HK-2 (cell line): ENCODE results near the gene PTH2.

ENCODE experiments used
- DNase-seq: peaks from one replicate; pipeline ENCODE4 v3.0.0-alpha.2; 2018; ENCODE audit not compliant: unreplicated experiment

Gene PTH2

GRCh38 chr19:49411681-49412326 is 11.4 kb downstream of the PTH2 start:
- no peak for DNase-seq

GRCh38 chr19:49409441-49410029 is 13.7 kb downstream of the PTH2 start:
- DNase-seq: no peak

- peak; percentile 71 for DNase-seq
Observed at GRCh38 chr19:49408816-49409440, 14.3 kb downstream of the PTH2 start.

DNA sequence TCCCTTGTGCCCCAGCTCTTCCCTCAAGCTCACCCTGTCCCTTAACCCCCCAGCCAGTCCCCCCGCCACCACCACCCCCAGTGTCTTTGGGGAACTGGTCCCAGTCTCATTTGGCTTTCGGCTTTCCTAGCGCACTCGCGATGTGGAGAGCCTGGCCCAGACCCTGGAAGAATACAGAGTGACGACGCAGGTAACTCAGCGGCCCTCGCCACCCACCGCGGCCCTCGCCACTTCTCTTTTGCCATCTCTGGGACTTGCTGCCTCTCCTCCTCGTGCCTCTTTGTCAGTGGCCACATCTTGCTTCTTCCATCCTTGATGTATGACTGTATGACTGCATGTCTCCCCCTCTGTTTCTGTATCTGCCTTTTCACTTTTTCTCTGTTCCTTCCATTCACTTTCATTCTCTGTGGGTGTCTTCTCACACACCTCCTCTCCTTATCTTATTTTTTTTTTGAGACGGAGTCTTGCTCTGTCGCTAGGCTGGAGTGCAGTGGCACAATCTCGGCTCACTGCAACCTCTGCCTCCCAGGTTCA is 15.7 kb downstream of the PTH2 start:
- no peak for DNase-seq

DNA sequence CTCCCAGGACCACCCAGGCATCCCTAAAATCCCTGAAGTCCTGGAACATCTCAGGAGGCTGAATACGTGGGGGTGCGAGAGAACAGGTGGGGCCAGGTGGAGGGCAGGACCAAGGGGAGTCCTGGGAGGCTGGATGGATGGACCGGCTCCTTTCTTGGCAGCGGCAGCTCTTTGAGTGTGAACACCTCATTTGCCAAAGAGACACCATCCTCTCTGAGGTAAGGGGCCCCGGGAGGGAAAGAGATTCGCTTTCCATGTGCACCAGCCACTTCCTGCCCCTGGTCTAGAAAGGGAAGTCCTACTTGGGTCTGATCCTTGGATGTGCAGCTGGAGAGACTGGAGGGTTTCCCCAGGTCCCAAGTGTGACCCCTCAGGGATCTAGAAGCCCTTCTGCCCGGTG is 16.2 kb downstream of the PTH2 start:
- no peak for DNase-seq

DNA sequence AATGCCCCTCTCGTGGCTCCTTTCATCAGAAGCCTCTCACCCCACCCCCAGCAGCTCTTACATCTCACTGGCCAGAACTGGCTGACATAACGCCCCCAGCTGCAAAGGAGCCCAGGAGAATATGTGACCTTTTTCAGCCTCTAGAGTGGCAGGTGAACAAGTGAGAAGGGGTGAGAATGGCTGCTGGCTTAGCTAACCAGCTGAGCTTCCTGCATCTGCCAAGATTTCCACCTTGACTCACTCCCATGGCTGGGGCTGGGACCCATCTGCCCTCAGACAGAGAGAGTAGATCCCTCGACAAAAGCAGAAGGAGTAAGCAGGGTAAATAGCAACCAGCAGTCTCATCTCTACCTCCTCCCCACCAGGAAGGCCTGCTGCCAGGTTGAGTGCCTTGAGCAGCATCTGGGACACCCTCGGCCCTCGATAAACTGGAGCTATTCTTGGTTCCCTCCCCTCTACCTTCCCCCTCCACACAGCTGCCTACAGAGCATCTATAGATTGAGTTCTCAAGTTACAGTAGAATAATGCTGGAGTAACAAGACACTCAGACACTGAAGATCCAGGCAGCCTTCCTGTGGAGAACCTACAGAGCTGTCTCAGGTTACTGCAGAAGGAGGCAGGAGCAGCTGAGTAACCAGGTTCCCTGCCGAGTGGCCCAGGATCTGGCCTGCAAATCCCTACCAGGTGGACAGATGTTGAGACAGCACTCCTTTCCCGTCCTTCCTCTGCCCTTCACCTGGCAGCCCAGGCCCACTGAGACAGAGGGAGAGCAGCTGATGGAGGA is 19.6 kb downstream of the PTH2 start:
- DNase-seq: no peak

- DNase-seq: no peak
Observed at GRCh38 chr19:49400029-49400428, 23.2 kb downstream of the PTH2 start.

GRCh38 chr19:49398931-49399330 is 24.3 kb downstream of the PTH2 start:
- no peak for DNase-seq

DNA sequence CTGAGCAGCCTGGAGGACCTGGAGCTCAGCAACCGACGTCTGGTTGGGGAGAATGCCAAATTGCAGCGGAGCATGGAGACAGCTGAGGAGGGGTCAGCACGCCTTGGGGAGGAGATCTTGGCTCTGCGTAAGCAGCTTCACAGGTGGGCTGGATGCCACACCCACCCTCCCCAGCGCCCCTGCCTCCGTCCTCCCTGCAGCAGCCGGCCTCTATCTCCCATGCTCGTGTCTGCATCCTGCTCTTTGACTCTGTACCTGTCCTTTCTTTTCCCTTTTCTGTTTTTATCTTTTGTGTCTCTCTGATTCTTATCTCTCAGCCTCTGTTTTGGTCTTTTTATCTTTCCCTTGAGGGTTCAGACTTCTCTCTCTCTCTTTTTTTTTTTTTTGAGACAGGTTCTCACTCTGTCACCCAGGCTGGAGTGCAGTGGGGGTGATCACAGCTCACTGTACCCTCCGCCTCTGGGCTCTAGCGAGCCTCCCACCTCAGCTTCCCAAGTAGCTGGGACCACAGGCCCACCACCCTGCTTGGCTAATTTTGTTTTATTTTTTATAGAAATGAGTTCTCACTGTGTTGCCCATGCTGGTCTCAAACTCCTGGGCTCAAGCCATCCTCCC is 25.1 kb downstream of the PTH2 start:
- no peak for DNase-seq

DNA sequence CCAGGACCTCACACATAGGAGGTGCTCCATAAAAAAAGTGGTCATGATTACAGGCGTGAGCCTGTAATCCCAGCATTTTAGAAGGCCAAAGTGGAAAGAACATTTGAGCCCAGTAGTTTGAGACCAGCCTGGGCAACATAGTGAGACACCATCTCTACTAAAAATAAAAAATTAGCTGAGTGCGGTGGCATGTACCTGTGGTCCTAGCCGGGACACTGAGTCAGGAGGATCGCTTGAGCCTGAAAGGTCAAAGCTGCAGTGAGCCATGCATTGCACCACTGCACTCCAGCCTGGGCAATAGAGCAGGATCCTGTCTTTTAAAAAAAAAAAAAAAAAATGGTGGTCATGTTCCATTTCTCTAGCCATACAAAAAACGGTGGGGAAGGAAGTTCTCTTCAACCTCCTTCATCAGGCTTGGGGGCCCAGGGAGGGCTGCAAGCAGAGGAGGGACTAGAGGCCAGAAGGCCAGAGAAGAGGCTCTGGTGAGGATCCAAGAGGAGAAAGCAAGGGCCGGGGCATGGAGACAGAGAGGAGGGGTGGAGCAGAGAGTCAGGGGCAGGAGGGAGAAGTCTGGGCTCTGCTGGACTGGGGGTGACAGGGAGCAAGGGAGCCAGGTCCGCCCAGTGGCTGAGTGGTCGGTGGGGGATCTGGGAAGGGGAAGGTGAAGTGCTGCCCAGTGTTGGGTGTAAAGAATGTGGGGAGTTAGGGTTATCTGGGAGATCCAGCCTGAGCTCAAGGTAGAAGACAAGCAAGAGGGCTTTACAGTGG is 26.3 kb downstream of the PTH2 start:
- DNase-seq: no peak

DNA sequence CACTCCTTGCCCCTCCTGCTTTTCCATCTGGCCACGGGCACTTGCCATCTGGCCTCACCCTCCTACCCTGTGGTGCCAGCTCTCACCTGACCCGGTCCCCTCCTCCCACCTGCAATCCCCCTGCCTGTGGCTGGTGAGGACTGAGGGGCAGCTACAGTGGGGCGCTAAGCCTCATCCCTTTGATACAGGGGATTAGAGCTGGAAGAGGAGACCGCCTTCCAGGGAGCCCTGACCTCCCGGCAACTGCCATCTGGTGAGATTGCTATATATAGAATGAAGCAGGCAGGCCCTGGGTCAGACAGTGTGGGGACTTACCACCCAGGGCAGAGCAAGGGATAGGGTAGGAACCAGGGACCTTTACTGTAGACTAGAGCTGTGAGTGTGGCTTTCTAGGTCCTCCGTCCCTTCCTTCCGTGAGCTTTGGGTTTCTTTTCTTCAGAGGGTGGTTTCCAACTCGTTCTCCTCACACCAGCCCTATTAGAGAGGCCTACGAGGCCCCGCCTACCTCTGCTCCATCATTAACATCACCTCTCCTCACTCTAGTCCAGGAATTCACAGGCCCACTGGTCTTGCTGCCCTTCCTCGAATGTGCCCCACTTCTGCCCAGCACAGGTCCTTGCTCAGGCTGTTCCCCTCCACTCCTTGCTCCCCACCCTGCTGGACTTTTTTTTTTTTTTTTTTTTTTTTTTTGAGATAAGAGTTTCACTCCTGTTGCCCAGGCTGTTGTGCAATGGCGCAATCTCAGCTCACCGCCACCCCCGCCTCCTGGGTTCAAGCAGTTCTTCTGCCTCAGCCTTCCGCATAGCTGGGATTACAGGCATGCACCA is 27.4 kb downstream of the PTH2 start:
- no peak for DNase-seq

DNA sequence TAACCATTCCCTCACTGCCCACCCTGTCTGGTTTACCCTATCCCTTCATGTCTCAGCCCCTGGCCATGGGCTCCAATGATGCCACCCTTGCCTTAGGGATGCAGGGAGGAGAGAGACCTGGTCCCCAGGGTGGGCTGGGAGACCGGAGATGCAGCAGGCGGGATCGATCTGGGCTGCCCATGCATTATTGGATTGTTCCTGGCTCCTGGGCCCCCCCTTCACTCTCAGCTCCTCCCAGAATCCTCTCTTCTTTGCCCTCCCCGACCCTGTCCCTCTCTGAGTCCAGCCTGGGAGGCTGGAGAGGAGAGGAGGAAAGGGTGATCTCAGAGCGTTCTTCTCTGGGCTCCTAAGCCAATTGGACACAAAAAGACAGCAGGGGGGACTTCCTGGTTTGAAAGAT is 29.4 kb downstream of the PTH2 start:
- DNase-seq: no peak

DNA sequence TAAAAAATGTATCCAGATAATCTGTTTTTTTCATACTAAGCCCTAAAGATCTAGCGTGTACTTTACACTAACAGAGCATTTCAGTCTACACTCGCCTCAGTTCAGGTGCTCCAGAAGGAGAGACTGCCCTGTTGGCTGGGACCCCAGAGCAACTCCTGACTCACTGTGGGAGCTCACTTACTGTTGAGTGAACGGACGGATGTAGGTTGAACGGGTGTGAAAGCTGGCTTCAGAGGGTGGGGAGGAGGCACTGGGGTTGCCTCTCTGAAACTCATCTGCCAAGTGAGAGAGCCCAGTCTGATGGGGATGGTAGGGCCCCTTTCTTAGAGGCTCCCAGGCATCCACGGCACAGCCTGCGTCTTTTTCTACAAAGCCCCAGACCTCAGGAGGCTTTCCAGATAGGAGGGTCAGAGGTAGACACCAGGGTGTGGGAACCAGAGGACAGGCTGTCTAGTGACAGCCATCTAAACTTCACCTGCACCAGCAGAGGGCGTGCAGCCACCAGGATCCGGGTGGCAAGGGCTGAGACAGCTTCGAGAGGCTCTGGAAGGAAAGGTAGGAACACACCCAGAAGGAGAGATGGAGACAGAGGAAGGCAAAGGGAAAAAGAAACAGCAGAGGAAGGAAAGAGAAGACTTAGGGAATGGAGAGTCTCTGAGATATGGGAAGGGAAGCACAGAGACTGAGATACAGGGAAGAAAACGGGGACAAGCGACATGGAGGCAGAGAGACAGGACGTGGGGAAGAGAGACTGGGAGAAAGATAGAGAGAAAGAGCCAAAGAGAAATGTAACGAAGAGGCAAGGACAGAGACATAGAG is 31.5 kb downstream of the PTH2 start:
- peak; percentile 72 for DNase-seq

DNA sequence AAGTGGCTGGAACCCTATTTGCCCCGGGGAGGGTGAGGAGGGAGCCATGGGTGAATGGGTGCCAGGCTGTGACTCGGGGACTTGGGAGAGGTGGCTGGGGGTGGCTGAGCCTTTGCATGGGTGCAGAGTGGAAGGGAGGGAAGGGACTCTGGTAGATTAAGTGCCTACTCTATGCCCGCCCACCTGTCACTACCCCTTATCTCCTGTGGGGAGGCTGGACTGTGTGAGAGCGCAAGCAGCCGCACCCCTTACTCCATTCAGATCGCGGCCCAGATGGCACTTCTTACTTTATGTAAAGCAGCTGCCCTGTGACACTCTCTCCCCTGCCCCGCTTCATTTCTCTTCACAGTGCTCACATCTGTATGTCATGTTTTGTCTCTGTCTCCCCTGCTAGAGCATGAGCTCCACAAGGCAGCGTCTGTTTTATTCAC is 32.3 kb downstream of the PTH2 start:
- no peak for DNase-seq

DNA sequence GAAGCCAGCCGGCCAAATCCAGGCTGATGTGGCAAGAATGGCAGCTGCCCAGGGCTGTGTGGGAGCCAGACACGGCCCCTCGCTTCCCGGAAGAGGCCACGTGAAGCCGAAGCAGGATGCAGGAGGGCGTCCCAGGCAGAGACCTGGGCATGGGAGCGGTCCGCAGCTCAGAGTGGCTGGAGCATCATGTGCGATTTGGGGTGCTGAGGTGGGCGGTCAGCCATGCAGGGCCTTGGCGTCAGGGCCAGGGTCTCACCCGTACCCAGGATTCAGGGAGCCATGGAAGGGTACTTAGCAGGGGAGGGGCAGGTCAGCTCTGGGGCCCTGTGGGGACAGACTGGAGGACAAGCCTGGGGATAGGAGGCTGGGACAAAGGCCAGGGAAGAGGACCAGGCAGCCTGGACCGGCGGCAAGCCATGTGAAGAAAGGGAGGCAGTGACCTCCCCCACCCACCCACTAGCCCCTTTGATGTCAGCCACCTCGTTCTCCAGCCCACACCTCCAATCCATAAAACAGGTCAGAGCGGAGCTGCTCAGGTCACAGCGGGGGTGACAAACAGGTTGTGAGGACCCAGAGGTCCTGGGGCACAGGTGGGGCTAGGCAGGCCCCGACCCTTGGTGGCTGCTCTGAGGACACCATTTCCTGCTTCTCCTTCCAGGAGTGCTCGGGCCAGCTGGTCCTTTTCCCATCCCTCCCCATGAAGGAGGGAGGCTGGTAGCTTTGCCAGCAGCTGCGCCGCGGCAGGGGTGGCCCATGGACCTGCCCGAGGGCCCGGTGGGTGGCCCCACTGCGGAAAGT is 32.9 kb downstream of the PTH2 start:
- no peak for DNase-seq

DNA sequence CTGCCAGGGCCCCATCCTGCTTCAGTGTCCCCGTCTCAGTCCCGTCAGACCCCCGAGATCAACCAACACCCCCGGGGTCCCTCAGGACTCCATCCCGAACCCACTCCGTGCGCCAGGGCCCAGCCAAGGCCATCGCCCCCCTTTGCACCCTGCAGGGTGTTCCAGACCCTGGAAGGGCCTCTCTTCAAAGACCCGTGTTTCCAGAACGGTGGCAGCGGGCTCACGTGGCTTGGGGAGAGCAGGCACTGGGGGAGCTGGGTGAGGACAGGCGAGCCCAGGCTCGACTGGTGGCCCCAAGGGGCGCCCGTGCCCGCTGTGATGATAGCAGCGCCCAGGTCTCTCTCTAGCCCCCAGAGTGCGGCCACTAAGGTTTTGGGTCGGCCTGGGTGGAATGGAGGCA is 33.8 kb downstream of the PTH2 start:
- no peak for DNase-seq

DNA sequence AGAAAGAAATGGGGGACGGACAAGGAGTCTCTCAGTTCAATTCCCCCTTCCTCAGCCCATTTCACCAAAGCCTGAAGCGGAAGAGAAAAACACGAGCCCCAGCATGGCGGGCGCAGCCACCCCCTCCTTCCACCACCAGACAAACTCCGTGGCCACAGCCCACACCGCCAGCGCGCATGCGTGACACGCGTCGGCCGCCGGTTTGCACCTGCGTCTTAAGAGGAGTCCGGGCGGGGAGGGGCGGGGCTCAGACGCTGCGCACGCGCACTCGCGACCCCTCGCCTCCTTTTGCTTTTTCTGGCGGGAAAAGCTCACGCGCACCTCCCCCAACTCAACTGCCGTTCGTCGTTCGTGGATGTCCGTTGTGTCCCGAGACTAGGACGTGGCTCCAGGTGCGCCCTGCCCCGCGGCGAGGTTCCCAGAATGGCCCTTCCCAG is 35.3 kb downstream of the PTH2 start, which contains the start of gene KASH5:
TSS of gene KASH5 (plus strand) at position 314 of the 437 bp plus-strand sequence. CDS start 2,635 bp downstream, outside the sequence.
- DNase-seq: no peak

GRCh38 chr19:49383599-49383998 is 39.6 kb downstream of the PTH2 start:
- no peak for DNase-seq
